Measurements from ENCODE around the gene OSGIN1.

- TF ChIP-seq POLR2A (IDR thresholded peaks at IDR 0.05; ENCODE audit: low read length) (no peak), GATA1 (IDR thresholded peaks at IDR 0.05; ENCODE audit: low read depth, low read length) (no peak)
Measured at GRCh38 chr16:83968891-83969649, 16.0 kb downstream of the OSGIN1 start.

All from erythroblast (primary cell).